Measurements from ENCODE around the gene SIGMAR1. TPM values are rescaled to one million over a fixed set of nuclear protein-coding genes. Genes with fewer than 3 reads are reported as not detected.

The SIGMAR1 gene
- total RNA-seq, 2 experiments from 2014 or later = 66.7 to 66.9 TPM

DNA sequence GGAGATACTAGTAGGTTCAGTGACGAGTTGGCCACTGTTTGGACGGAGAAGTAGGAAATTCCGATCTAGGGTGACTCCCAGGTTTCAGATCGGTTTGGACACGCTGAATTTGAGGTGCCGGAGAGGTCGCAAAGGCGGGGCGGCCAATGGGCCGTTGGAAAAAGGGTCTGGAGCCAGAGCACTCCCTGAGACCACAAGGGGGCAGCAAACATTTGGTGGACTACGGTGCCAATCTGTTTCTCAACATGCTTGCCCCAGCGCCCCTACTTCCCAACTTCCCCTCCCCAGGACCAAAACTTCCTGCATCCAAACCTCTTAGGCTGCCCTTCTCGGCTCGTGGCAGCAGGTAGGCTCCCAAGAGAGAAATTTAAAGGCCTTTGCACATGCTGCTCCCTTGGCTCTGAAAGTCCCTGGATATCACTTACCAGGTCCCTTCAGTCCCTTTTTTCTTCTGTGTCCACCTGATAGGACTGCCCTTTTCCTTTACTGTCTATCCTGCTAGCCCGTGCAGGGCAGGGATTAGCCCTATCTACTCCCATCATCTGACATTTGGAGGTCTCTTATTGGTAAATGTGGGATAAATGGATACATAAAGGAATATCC, 24.7 kb downstream of the SIGMAR1 start:
- Mint-ChIP-seq H3K27ac (peak overlapping the region; percentile 95), H3K36me3 (ENCODE audit: low read depth) (peaks cover 25% of the 10 kb centered on the region), H3K4me3 (peak overlapping the region; percentile 88), H3K9me3 (ENCODE audit: insufficient read depth) (no peaks in the 10 kb centered on the region), H3K4me1 (ENCODE audit: low read depth) (peaks cover 18% of the 10 kb centered on the region), H3K27me3 (ENCODE audit: low read depth) (no peaks in the 10 kb centered on the region)
- CTCF ChIA-PET = interaction anchor here (0.7 to 8.3 kb wide), 13 partner anchors 8 to 209 kb away, joined by 3 to 171 read pairs (median 7); partner anchors contain the start of genes ARID3C, DCTN3 and SIGMAR1
- DNase-seq (peak; percentile 82), ATAC-seq (peak; percentile 53)
- POLR2A ChIA-PET = interaction anchor here (0.7 to 2.1 kb wide), 8 partner anchors 7 to 25 kb away, joined by 3 to 12 read pairs (median 4); partner anchors contain the start of genes DCTN3 and SIGMAR1

DNA sequence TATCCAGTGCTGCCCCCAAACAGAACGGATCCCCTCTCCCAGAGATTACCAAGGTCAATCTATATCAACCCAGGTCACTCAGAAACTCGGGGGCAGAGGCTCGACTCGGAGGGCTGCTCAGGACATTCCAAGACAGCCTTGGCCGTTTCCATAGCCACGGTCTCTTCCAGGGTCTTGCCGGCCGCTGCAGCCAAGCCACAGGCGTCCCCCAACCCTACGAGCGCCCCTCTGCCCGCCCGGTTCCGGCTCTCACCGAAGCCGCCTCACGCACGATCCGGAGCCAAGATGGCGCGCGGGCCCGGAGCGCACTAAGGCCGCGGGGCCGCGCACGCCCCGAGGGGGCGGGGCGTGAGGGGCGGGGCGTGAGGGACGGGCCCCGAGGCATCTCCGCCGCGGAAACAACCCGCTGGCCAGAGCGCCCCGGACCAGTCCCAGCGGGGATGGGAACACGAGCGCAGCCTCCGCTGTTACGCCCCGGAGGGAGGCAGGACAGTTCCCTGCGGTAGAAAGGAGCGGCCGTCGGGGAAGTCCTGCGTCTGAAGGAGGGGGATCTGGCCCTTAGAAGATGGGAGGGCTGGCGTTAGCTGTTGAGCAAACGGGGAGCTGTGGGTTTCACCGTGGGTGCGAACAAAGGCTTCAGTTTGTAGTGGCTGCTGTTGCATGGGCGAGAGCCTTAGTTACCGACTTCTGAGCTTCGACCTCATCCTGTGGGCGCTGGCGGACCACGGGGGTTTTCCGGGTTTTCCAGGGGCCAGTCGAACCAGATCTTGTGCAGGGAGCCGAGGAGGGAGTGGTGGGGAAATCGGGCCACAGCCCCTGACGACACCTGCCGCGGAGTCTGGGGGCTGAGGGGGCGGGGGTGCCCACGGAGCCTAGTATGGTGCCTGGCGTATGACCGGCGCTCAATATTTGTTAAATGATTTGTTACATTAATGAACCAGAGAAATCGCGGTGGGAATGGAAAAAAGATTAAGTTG, 25.5 kb downstream of the SIGMAR1 start, which contains the start of gene RPP25L:
Gene RPP25L, minus strand, starts transcription at position 287 of the 977 bp plus-strand sequence. CDS start 801 bp downstream, outside the sequence.
- DNase-seq = peak; percentile 86

DNA sequence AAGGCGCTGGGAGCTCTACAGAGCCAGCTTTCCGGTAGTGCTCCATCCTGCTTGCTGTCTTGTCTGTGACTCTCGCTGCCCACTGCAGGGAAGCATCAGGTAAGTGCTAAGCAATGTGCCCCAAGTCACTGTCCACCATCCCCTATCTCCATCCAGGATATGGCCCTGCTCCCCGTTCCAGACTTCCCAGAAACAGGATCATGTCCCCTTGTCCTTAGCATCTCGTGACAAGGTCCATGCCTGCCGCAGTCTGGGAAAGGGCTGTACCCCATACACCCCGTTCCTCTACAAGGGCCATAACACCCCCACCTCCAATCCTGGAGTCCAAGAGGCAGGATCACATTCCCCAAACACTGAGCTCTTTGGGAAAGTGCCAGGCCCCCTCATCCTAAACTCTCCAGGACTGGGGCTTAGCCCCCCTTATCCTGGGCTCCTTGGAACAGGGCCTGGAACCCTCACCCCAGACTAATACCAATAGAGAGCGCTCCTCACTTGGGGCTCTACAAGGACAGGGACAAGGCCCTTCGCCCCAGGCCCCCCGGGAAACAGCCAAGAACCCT, 26.3 kb downstream of the SIGMAR1 start:
- Mint-ChIP-seq H3K4me1 (ENCODE audit: low read depth) (peaks cover 18% of the 10 kb centered on the region), H3K27ac (peak overlapping the region; percentile 95), H3K27me3 (ENCODE audit: low read depth) (no peaks in the 10 kb centered on the region), H3K4me3 (peak overlapping the region; percentile 88), H3K36me3 (ENCODE audit: low read depth) (peaks cover 10% of the 10 kb centered on the region), H3K9me3 (ENCODE audit: insufficient read depth) (no peaks in the 10 kb centered on the region)
- ChIA-PET CTCF (interaction anchor here (0.7 to 8.3 kb wide), 5 partner anchors 8 to 91 kb away, joined by 3 to 171 read pairs (median 8); partner anchors contain the start of genes DCTN3 and SIGMAR1), POLR2A (interaction anchor here (0.7 to 2.1 kb wide), 3 partner anchors 9 to 23 kb away, joined by 3 to 12 read pairs (median 11); partner anchors contain the start of gene DCTN3)
- DNase-seq = no peak
- peak; percentile 10 for ATAC-seq

More for the DNA sequence above, 25.5 kb downstream of the SIGMAR1 start, which contains the start of gene RPP25L:
- no peaks in the 10 kb centered on the region for H3K9me3 Mint-ChIP-seq (ENCODE audit: insufficient read depth)
- ChIA-PET CTCF (interaction anchor here (0.7 to 8.3 kb wide), 13 partner anchors 9 to 208 kb away, joined by 3 to 171 read pairs (median 5); partner anchors contain the start of genes DCTN3 and SIGMAR1), POLR2A (interaction anchor here (0.6 to 2.1 kb wide), 7 partner anchors 8 to 26 kb away, joined by 3 to 12 read pairs (median 5); partner anchors contain the start of genes DCTN3 and SIGMAR1)
- H3K36me3 Mint-ChIP-seq (ENCODE audit: low read depth) = peaks cover 18% of the 10 kb centered on the region
- H3K4me1 Mint-ChIP-seq (ENCODE audit: low read depth) = peaks cover 18% of the 10 kb centered on the region
- H3K4me3 Mint-ChIP-seq = peak within 1 kb of the TSS; percentile 88
- H3K27me3 Mint-ChIP-seq (ENCODE audit: low read depth) = no peaks in the 10 kb centered on the region
- peak within 1 kb of the TSS; percentile 95 for H3K27ac Mint-ChIP-seq
- peak; percentile 95 for ATAC-seq

- no peak for ATAC-seq
- no peaks in the 10 kb centered on the region for H3K9me3 Mint-ChIP-seq (ENCODE audit: insufficient read depth)
- H3K36me3 Mint-ChIP-seq (ENCODE audit: low read depth) = peaks cover 8% of the 10 kb centered on the region
- H3K27ac Mint-ChIP-seq = peak overlapping the region; percentile 27
- H3K27me3 Mint-ChIP-seq (ENCODE audit: low read depth) = no peaks in the 10 kb centered on the region
- no peak for DNase-seq
- peaks cover 18% of the 10 kb centered on the region for H3K4me1 Mint-ChIP-seq (ENCODE audit: low read depth)
- H3K4me3 Mint-ChIP-seq = peak overlapping the region; percentile 88
- ChIA-PET POLR2A (interaction anchor here (0.7 to 2.1 kb wide), 3 partner anchors 9 to 24 kb away, joined by 3 to 12 read pairs (median 11); partner anchors contain the start of gene DCTN3), CTCF (interaction anchor here (0.7 to 8.3 kb wide), 5 partner anchors 8 to 92 kb away, joined by 3 to 171 read pairs (median 8); partner anchors contain the start of genes DCTN3 and SIGMAR1)
These were observed 27.0 kb downstream of the SIGMAR1 start for GRCh38 chr9:34610434-34611206.

DNA sequence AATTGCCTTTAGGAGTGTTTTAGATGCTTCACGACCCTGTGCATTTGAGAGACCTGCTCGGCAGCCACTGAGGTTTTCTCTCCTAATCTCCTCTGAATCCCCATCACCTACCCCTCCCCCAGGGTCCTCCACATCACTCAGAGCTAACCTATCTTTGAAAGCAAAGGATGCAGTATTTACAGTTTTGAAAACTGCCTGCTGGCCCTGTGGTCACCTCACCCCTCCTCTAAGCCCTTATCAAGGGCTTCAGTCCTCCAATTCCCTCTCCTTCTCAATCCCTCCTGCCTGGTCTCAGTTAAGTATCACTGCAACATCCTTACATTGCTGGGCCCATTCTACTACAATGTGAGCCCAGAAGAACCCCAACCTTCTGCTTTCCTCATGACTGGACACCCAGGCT, 30.3 kb downstream of the SIGMAR1 start:
- Mint-ChIP-seq H3K9me3 (ENCODE audit: insufficient read depth) (no peaks in the 10 kb centered on the region), H3K27me3 (ENCODE audit: low read depth) (peaks cover 5% of the 10 kb centered on the region), H3K27ac (no peak overlapping the region), H3K4me3 (no peak overlapping the region), H3K36me3 (ENCODE audit: low read depth) (peaks cover 5% of the 10 kb centered on the region), H3K4me1 (ENCODE audit: low read depth) (peaks cover 8% of the 10 kb centered on the region)
- no peak for DNase-seq
- CTCF ChIA-PET = interaction anchor here (1.2 to 1.5 kb wide), 2 partner anchors 12 to 13 kb away, joined by 3 to 4 read pairs; partner anchors contain the start of gene DCTN3
- ATAC-seq = no peak
- POLR2A ChIA-PET = no interaction called here

DNA sequence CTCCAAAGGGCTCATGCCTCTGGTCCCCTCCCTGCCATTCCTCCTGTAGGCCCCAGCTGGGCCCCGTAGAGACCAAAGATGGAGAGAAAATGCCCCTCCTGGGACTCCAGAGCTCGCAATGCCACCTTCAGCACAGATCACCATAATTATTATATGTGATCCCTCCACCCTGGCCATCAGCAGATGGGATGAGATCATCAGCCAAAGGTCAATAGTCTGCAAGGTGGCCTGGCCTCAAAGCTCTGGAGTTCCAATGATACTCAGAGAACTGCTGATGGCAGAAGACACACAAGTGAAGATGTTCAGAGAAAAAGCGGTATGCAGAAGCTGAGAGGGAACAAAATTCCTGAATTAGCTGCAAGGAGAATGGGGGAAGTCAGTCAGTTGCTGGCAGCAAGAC, 30.7 kb downstream of the SIGMAR1 start:
- ATAC-seq = no peak
- Mint-ChIP-seq H3K36me3 (ENCODE audit: low read depth) (peaks cover 5% of the 10 kb centered on the region), H3K27ac (no peak overlapping the region), H3K9me3 (ENCODE audit: insufficient read depth) (no peaks in the 10 kb centered on the region), H3K4me1 (ENCODE audit: low read depth) (peaks cover 6% of the 10 kb centered on the region), H3K27me3 (ENCODE audit: low read depth) (peaks cover 5% of the 10 kb centered on the region), H3K4me3 (no peak overlapping the region)
- no peak for DNase-seq
- ChIA-PET CTCF (interaction anchor here (1.2 to 1.5 kb wide), 2 partner anchors 11 to 13 kb away, joined by 3 to 4 read pairs; partner anchors contain the start of gene DCTN3), POLR2A (no interaction called here)

DNA sequence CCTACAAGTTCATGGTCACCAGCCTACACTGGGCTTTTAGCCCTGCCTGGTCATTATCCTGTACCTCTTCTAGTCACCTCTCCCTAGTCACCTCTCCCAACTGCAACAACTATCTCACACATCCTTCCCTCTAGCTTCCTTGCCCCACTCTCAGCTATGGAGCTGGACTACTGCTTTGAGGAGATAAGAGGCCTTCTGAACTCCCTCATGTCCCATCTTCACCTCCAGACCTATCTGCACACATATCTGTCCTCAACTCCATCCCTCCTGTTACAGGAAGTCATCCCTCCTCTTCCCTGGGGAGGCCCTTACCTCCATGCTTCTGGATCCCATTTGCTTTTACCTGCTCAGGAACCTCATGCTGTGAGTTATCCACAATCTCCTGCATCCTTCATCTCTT, 31.4 kb downstream of the SIGMAR1 start:
- Mint-ChIP-seq H3K4me3 (no peak overlapping the region), H3K27me3 (ENCODE audit: low read depth) (peaks cover 5% of the 10 kb centered on the region), H3K9me3 (ENCODE audit: insufficient read depth) (no peaks in the 10 kb centered on the region), H3K36me3 (ENCODE audit: low read depth) (peaks cover 5% of the 10 kb centered on the region), H3K4me1 (ENCODE audit: low read depth) (peaks cover 4% of the 10 kb centered on the region), H3K27ac (no peak overlapping the region)
- ATAC-seq (no peak), DNase-seq (no peak)
- POLR2A ChIA-PET = no interaction called here
- CTCF ChIA-PET = interaction anchor here (0.7 to 4.8 kb wide), 6 partner anchors 11 to 202 kb away, joined by 3 to 51 read pairs (median 4); partner anchors contain the start of genes DCTN3 and SIGMAR1

GRCh38 chr9:34603610-34604231, 33.9 kb downstream of the SIGMAR1 start:
- Mint-ChIP-seq H3K4me1 (ENCODE audit: low read depth) (no peaks in the 10 kb centered on the region), H3K9me3 (ENCODE audit: insufficient read depth) (no peaks in the 10 kb centered on the region), H3K27ac (no peak overlapping the region), H3K27me3 (ENCODE audit: low read depth) (peaks cover 8% of the 10 kb centered on the region), H3K36me3 (ENCODE audit: low read depth) (no peaks in the 10 kb centered on the region), H3K4me3 (no peak overlapping the region)
- DNase-seq (peak; percentile 86), ATAC-seq (peak; percentile 95)
- ChIA-PET POLR2A (interaction anchor here (0.6 to 1.6 kb wide), 3 partner anchors 9 to 11 kb away, joined by 3 to 5 read pairs (median 3); no protein-coding TSS in a partner anchor), CTCF (interaction anchor here (0.5 to 4.8 kb wide), 35 partner anchors 8 to 270 kb away, joined by 3 to 51 read pairs (median 4); partner anchors contain the start of genes CNTFR, DCTN3, GALT and RPP25L)

DNA sequence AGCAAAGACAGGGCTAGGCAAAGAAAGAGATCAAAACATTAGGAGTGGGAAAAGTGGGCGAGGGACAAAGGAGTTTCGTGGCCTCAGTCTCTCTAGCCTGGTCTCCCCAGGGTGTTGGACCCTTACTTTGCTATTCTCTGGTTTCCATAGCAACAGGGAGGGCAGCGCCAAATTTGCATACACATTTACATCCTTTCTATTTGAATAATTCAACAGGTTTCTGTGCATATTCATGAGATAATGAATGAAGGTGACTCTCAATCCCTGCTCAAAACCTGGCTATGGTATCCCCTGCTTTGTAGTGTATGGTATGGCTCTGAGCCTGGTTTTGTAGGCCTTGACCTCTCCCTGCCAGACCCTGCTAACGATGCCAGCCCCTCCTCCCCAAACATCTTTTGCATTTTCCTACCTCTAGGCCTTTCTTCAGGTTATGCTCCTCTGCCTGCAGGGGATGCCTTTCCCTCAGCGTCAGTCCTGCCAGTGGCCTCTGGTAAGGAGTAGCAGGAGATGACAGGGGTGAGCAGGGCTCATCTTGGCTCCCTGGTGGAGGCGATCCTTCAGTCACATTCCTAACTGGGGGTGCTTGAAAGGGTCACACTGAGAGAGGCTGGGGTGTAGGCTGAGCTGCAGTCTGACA, 35.5 kb downstream of the SIGMAR1 start:
- no peaks in the 10 kb centered on the region for H3K4me1 Mint-ChIP-seq (ENCODE audit: low read depth)
- ChIA-PET POLR2A (no interaction called here), CTCF (interaction anchor here (1.0 to 4.8 kb wide), 8 partner anchors 9 to 198 kb away, joined by 3 to 51 read pairs (median 8); partner anchors contain the start of genes DCTN3, RPP25L and SIGMAR1)
- no peak overlapping the region for H3K27ac Mint-ChIP-seq
- H3K9me3 Mint-ChIP-seq (ENCODE audit: insufficient read depth) = no peaks in the 10 kb centered on the region
- H3K36me3 Mint-ChIP-seq (ENCODE audit: low read depth) = no peaks in the 10 kb centered on the region
- no peak for ATAC-seq
- DNase-seq = no peak
- no peak overlapping the region for H3K4me3 Mint-ChIP-seq
- H3K27me3 Mint-ChIP-seq (ENCODE audit: low read depth) = peaks cover 8% of the 10 kb centered on the region
